Measurements from ENCODE around the gene OR5V1.

- TF ChIP-seq CTCF (IDR thresholded peaks at IDR 0.05; ENCODE audit: borderline replicate concordance, extremely low read depth, low read length, poor library complexity, severe bottlenecking) (no peak), EZH2 (IDR thresholded peaks at IDR 0.05; ENCODE audit: borderline replicate concordance, low read depth, low read length, severe bottlenecking) (no peak)
Measured at GRCh38 chr6:29336269-29336668, 32.4 kb downstream of the OR5V1 start.

All from DND-41 (cell line).